Natural killer cell (primary cell): ENCODE measurements around the gene NFIC. TPM values are rescaled to one million over a fixed set of nuclear protein-coding genes. Genes with fewer than 3 reads are reported as not detected.

ENCODE experiments used
- ATAC-seq, 3 donors: fragments of 150-1000 bp in 2 of 3; fragments of 200-7000 bp in 1 of 3; cut with Tn5 transposase; 1 replicate in 1 of 3; 2 replicates in 2 of 3; pipeline ENCODE4 v1.10.0; 2021; ENCODE audit warnings: mild to moderate bottlenecking in 2 of 3, moderate library complexity in 2 of 3
- DNase-seq, 2 donors: peaks; one replicate each; pipeline versions ENCODE4 v3.0.0 to v3.0.0-alpha.2; 2013 to 2021; ENCODE audit warnings: mixed read lengths in 1 of 2
- H3K27ac ChIP-seq: one replicate; pipeline ENCODE4 v1.5.1; 2013; ENCODE audit warnings: mild to moderate bottlenecking, low read length
- H3K27me3 ChIP-seq: one replicate; pipeline ENCODE4 v1.6.1; 2013; ENCODE audit warnings: low read length; ENCODE audit not compliant: control insufficient read depth, insufficient read depth
- H3K36me3 ChIP-seq: one replicate; pipeline ENCODE4 v1.6.1; 2013; ENCODE audit warnings: low read length; ENCODE audit not compliant: control insufficient read depth, insufficient read depth
- H3K4me1 ChIP-seq: one replicate; pipeline ENCODE4 v1.6.1; 2013; ENCODE audit warnings: low read length; ENCODE audit not compliant: control insufficient read depth, insufficient read depth
- H3K4me3 ChIP-seq: one replicate; pipeline ENCODE4 v1.5.1; 2013; ENCODE audit warnings: low read length
- H3K9me3 ChIP-seq: one replicate; pipeline ENCODE4 v1.6.1; 2013; ENCODE audit warnings: low read length; ENCODE audit not compliant: control insufficient read depth, insufficient read depth
- H3K27ac Mint-ChIP-seq, 2 donors: one replicate each; pipeline ENCODE4 v1.8.0; 2022; ENCODE audit warnings: mild to moderate bottlenecking in 2 of 2, mixed read lengths in 2 of 2, moderate library complexity in 1 of 2
- H3K27me3 Mint-ChIP-seq, 2 donors: one replicate each; pipeline ENCODE4 v1.8.0; 2022; ENCODE audit warnings: low read depth in 2 of 2, mixed read lengths in 2 of 2
- H3K36me3 Mint-ChIP-seq: one replicate; pipeline ENCODE4 v1.8.0; 2022; ENCODE audit warnings: mixed read lengths
- H3K4me1 Mint-ChIP-seq, 2 donors: one replicate each; pipeline ENCODE4 v1.8.0; 2022; ENCODE audit warnings: mixed read lengths in 2 of 2
- H3K4me3 Mint-ChIP-seq: one replicate; pipeline ENCODE4 v1.8.0; 2022; ENCODE audit warnings: mild to moderate bottlenecking, moderate library complexity, mixed read lengths
- H3K9me3 Mint-ChIP-seq, 2 donors: one replicate each; pipeline ENCODE4 v1.8.0; 2022; ENCODE audit warnings: mixed read lengths in 2 of 2
- WGBS: methylation state at CpG from one replicate; pipeline ENCODE4 v1.1.7; 2013; ENCODE audit warnings: missing lambda C conversion rate; ENCODE audit not compliant: insufficient coverage; 5-methylcytosine and 5-hydroxymethylcytosine counted together
- intact Hi-C: fragments of 100-400 bp; cut with micrococcal nuclease; formaldehyde crosslinking; loops from one replicate; pipeline ENCODE4 v1.14.2; 2022
- total RNA-seq, 4 donors: library from RNA; stranded (reverse); fragments of 120-200 nt in 1 of 4; gene quantifications; one replicate each; pipeline versions ENCODE4 v1.2.3 to v1.2.4, GENCODE V29; 2013 to 2022
- TF ChIP-seq, protein P1 (sequence below): fragments of 200-600 bp; IDR thresholded peaks from one replicate; pipeline ENCODE4 v1.8.0; 2022; ENCODE audit warnings: antibody characterized with exemption

NFIC gene
- total RNA-seq, 3 donors from 2014 or later (not counting 1 experiment from before 2014, with no cell fraction given): 18.5 to 22.2 (median 20.6) TPM

DNA sequence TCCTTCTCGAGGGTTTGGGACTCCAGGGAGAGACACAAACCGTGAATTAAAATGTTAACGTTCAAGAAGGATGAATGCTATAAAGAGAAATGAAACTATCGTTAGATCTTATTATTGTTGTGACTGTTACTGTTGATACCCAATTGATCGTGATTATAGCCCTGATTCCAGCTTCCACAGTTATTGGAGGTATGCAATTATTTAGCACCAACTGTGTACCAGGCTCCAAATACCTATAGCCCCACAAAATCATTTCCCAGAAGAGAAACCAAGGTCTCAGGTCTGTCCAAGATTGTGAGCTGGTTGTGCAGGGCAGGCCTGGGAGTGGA is 30.1 kb upstream of the NFIC start:
- H3K4me3 ChIP-seq: no peak overlapping the region
- DNase-seq: no peak
- Mint-ChIP-seq H3K27me3 (peaks cover 0 to 3% of the 10 kb centered on the region in 2 donors), H3K9me3 (no peaks in the 10 kb centered on the region), H3K27ac (no peak overlapping the region), H3K4me1 (peaks cover 4 to 7% of the 10 kb centered on the region in 2 donors), H3K4me3 (no peak overlapping the region), H3K36me3 (no peaks in the 10 kb centered on the region)
- TF ChIP-seq, protein P1, sequence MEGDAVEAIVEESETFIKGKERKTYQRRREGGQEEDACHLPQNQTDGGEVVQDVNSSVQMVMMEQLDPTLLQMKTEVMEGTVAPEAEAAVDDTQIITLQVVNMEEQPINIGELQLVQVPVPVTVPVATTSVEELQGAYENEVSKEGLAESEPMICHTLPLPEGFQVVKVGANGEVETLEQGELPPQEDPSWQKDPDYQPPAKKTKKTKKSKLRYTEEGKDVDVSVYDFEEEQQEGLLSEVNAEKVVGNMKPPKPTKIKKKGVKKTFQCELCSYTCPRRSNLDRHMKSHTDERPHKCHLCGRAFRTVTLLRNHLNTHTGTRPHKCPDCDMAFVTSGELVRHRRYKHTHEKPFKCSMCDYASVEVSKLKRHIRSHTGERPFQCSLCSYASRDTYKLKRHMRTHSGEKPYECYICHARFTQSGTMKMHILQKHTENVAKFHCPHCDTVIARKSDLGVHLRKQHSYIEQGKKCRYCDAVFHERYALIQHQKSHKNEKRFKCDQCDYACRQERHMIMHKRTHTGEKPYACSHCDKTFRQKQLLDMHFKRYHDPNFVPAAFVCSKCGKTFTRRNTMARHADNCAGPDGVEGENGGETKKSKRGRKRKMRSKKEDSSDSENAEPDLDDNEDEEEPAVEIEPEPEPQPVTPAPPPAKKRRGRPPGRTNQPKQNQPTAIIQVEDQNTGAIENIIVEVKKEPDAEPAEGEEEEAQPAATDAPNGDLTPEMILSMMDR: no peak
- intact Hi-C loops: no loop called here
- H3K9me3 ChIP-seq: no peaks in the 10 kb centered on the region
- H3K27me3 ChIP-seq: no peaks in the 10 kb centered on the region
- H3K27ac ChIP-seq: no peak overlapping the region
- WGBS: 66% methylated on average over 5 of the region's 5 CpGs
- H3K36me3 ChIP-seq: no peaks in the 10 kb centered on the region
- H3K4me1 ChIP-seq: peaks cover 15% of the 10 kb centered on the region
- ATAC-seq: no peak

DNA sequence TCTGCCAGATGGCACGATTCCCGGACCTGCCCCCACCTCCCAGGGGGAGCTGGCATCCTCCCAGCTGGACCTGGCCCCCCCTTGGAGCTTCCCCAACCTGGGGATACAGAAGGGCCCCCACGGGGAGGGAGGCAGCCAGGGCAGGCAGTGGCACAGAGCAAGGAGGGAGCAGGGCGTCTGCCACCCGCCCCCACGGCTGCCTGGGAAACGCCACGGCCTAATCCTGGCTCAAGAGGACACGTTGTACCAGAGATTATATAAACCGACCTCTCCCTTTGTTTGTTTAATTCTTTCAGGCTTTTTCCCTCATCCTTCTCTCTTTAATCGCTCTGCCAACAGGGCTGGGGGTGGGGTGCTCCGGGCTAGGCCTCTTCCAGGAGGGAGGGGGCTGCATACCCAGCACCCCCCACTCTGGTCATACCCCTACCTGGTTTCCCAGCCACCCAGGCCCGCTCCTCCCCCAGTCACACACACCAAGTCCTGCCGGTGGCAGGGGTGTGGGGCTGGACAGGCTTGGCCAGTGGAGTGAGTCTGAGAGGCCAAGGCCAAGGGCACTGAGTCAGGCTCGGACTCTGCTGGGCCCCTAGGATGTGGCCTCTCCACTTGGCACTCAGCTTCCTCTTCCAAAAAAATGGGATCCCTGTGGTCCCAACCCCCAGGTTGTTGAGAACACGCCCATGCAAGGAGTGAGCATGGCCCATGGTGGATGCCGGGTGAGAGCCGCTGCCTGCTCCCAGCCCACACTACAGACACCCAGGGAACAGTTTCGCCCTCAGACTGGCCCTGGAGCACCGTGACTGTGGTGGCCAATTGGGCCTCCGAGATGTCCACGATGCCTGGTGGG is 29.5 kb upstream of the NFIC start:
- Histone ChIP-seq H3K36me3 (no peaks in the 10 kb centered on the region), H3K27me3 (no peaks in the 10 kb centered on the region), H3K4me3 (no peak overlapping the region), H3K27ac (no peak overlapping the region), H3K9me3 (no peaks in the 10 kb centered on the region), H3K4me1 (peaks cover 15% of the 10 kb centered on the region)
- no peak for ATAC-seq
- TF ChIP-seq, protein P1: no peak
- intact Hi-C loops: no loop called here
- Mint-ChIP-seq H3K4me3 (no peak overlapping the region), H3K4me1 (peaks cover 4 to 7% of the 10 kb centered on the region in 2 donors), H3K27me3 (peaks cover 0 to 3% of the 10 kb centered on the region in 2 donors), H3K27ac (no peak overlapping the region), H3K36me3 (no peaks in the 10 kb centered on the region), H3K9me3 (no peaks in the 10 kb centered on the region)
- 67% methylated on average over 21 of the region's 22 CpGs for WGBS
- DNase-seq: no peak

DNA sequence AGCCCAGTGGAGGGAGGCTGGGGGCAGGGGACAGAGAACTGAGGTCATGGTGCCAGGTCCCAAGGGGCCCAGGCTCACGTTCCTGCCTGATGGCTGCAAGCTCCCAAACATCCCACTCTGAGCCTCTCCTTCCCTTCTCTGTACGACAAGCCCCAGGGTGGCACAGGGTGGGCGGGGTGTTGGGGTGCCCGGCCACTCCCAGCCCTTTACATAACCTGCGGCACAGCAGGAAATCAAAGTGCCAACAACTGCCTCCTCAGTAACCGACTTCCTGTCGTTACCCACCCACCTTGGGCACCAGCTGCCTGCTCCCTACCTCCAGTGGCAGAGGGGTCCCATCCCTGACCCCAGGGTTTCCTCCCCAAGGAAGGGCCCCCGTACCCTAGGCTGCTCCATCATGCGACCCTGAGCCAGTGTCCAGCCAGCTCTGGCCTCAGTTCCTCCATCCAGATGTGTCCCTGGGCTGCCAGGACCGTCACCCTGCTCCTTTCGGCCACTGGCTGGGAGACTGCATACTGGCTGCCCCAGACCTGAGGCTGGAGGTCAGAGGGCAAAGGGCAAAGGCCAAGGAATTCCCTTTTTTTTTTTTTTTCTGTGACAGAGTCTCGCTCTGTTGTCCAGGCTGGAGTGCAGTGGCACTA is 27.7 kb upstream of the NFIC start:
- Histone ChIP-seq H3K27ac (no peak overlapping the region), H3K27me3 (no peaks in the 10 kb centered on the region), H3K36me3 (no peaks in the 10 kb centered on the region), H3K4me1 (peaks cover 21% of the 10 kb centered on the region), H3K9me3 (no peaks in the 10 kb centered on the region), H3K4me3 (no peak overlapping the region)
- intact Hi-C loops: no loop called here
- TF ChIP-seq, protein P1: no peak
- peak in 1 of 2 donors; percentile 83 for DNase-seq
- H3K4me1 Mint-ChIP-seq: peaks cover 4 to 7% of the 10 kb centered on the region in 2 donors
- H3K27me3 Mint-ChIP-seq: peaks cover 0 to 3% of the 10 kb centered on the region in 2 donors
- peak; percentile 72 to 86 (median 86) for ATAC-seq
- peak overlapping the region; percentile 69 for H3K4me3 Mint-ChIP-seq
- H3K36me3 Mint-ChIP-seq: no peaks in the 10 kb centered on the region
- 13% methylated on average over 12 of the region's 12 CpGs for WGBS
- H3K27ac Mint-ChIP-seq: peak overlapping the region; percentile 74 to 82
- H3K9me3 Mint-ChIP-seq: no peaks in the 10 kb centered on the region
